ENCODE measurements around the gene DISC1. TPM values are rescaled to one million over a fixed set of nuclear protein-coding genes. Genes with fewer than 3 reads are reported as not detected.

The DISC1 gene
- total and polyA plus RNA-seq, 2 of the 13 experiments (the other 11 are each of a cell fraction or from before 2014, with no cell fraction given) = 4.2 to 4.6 TPM

DNA sequence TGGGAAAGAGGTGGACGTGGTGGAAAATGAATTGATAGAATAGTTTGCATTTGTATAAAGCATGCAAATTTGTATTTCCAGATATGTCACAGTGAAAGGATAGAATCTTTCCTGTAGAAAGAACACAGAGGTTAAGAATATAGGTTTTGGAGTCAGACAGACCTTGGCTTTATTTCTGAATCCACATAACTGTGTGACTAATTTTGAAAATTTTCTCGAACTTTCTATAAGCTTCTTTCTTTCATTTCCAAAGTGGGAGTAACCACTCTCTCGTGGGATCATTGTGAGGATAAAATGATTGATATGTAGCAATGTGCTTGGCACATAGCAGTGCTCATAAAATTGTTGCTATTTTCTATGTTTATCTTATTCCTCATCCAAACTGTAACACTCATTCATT is 108.8 kb downstream of the DISC1 start:
- no peak overlapping the region for H3K4me3 ChIP-seq (replicated peaks in 1 of 3; ENCODE audit: insufficient read depth in 1 of 3, low read depth in 2 of 3, low read length in 3 of 3)
- CTCF ChIA-PET (ENCODE audit: low intra/inter-chr PET ratio, low total read pairs) = no interaction called here

DNA sequence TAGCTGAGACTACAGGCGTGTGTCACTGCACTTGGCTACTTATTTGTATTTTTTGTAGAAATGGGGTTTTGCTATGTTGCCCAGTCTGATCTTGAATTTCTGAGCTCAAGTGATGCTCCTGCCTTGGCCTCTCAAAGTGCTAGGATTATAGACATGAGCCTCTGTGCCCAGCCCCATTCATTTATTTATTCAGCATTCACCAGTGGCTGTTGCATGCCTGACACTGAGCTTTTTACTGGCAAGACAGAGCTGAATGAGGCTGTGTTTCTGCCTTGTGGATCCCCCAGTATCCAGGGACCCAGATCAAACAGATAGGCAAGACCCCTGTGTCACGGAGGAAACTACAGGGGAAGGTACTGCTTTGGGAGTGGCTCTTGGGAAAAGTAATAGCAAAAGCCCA is 109.4 kb downstream of the DISC1 start:
- Histone ChIP-seq H3K4me1 (ENCODE audit: insufficient read depth, low read length) (no peaks in the 10 kb centered on the region), H3K4me2 (ENCODE audit: low read depth, low read length) (no peak overlapping the region), H3K36me3 (replicated peaks in 1 of 2; ENCODE audit: control insufficient read depth in 1 of 2, insufficient read depth in 2 of 2, low read length in 2 of 2) (no peaks in the 10 kb centered on the region; a peak in 1 of 5 replicates), H3K9me3 (ENCODE audit: low read length) (no peaks in the 10 kb centered on the region), H3K27ac (ENCODE audit: extremely low read length, insufficient read depth, low read length) (no peak overlapping the region), H3K27me3 (ENCODE audit: control insufficient read depth in 1 of 2, insufficient read depth in 2 of 2, low read length in 2 of 2) (no peaks in the 10 kb centered on the region), H2AFZ (ENCODE audit: low read length) (no peak overlapping the region), H3K4me3 (replicated peaks in 1 of 3; ENCODE audit: insufficient read depth in 1 of 3, low read depth in 2 of 3, low read length in 3 of 3) (no peak overlapping the region), H4K20me1 (ENCODE audit: insufficient read depth, low read length) (no peaks in the 10 kb centered on the region), H3K79me2 (ENCODE audit: insufficient read depth, low read length) (no peaks in the 10 kb centered on the region), H3K9ac (ENCODE audit: insufficient read depth, low read depth, low read length) (no peak overlapping the region)
- ChIA-PET POLR2A (no interaction called here), CTCF (ENCODE audit: low intra/inter-chr PET ratio, low total read pairs) (no interaction called here)
- no peak for ATAC-seq
- intact Hi-C loops (cut with micrococcal nuclease; ENCODE audit: unreplicated experiment) = no loop called here
- BruUV-seq (replicated peaks) = no TSS peak
- DNase-seq (ENCODE audit: low spot score) = no peak
- in situ Hi-C loops (cut with HindIII; ENCODE audit: extremely low pct_ligation_motif_present, low pct_unique_long_range_greater_than_20kb) = no loop called here
- WGBS (ENCODE audit: low lambda C conversion rate) = 100% methylated on average over 2 of the region's 2 CpGs
- FAIRE-seq = no peak
- TF ChIP-seq ZNF782 (CRISPR knock-in tag; IDR thresholded peaks at IDR 0.05; ENCODE audit: borderline replicate concordance) (no peak), ZNF350 (CRISPR knock-in tag; IDR thresholded peaks at IDR 0.05; ENCODE audit: borderline replicate concordance, low read depth) (no peak), FOXC1 (CRISPR knock-in tag; IDR thresholded peaks at IDR 0.05; ENCODE audit: borderline replicate concordance) (no peak), MEIS2 (CRISPR knock-in tag; IDR thresholded peaks at IDR 0.05) (no peak), KLF13 (CRISPR knock-in tag; IDR thresholded peaks at IDR 0.05) (no peak), ZNF432 (CRISPR knock-in tag; IDR thresholded peaks at IDR 0.05; ENCODE audit: borderline replicate concordance) (no peak), ZSCAN29 (CRISPR knock-in tag; conservative IDR thresholded peaks at IDR 0.05) (no peak), DMAP1 (CRISPR knock-in tag; IDR thresholded peaks at IDR 0.05) (no peak), ZBTB33 (CRISPR knock-in tag; IDR thresholded peaks at IDR 0.05) (no peak), ZNF670 (CRISPR knock-in tag; IDR thresholded peaks at IDR 0.05; ENCODE audit: borderline replicate concordance) (no peak), ZNF775 (CRISPR knock-in tag; IDR thresholded peaks at IDR 0.05; ENCODE audit: borderline replicate concordance) (no peak)
- TF ChIP-seq, protein P1, sequence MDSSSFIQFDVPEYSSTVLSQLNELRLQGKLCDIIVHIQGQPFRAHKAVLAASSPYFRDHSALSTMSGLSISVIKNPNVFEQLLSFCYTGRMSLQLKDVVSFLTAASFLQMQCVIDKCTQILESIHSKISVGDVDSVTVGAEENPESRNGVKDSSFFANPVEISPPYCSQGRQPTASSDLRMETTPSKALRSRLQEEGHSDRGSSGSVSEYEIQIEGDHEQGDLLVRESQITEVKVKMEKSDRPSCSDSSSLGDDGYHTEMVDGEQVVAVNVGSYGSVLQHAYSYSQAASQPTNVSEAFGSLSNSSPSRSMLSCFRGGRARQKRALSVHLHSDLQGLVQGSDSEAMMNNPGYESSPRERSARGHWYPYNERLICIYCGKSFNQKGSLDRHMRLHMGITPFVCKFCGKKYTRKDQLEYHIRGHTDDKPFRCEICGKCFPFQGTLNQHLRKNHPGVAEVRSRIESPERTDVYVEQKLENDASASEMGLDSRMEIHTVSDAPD (CRISPR knock-in tag; IDR thresholded peaks at IDR 0.05) = no peak

More for the DNA sequence above, 108.8 kb downstream of the DISC1 start:
- no peak for FAIRE-seq
- Histone ChIP-seq H3K27me3 (ENCODE audit: control insufficient read depth in 1 of 2, insufficient read depth in 2 of 2, low read length in 2 of 2) (no peaks in the 10 kb centered on the region), H3K9ac (ENCODE audit: insufficient read depth, low read depth, low read length) (no peak overlapping the region), H3K4me1 (ENCODE audit: insufficient read depth, low read length) (no peaks in the 10 kb centered on the region), H3K36me3 (replicated peaks in 1 of 2; ENCODE audit: control insufficient read depth in 1 of 2, insufficient read depth in 2 of 2, low read length in 2 of 2) (no peaks in the 10 kb centered on the region; a peak in 1 of 5 replicates), H3K4me2 (ENCODE audit: low read depth, low read length) (no peak overlapping the region), H4K20me1 (ENCODE audit: insufficient read depth, low read length) (no peaks in the 10 kb centered on the region), H3K79me2 (ENCODE audit: insufficient read depth, low read length) (no peaks in the 10 kb centered on the region), H2AFZ (ENCODE audit: low read length) (no peak overlapping the region), H3K27ac (ENCODE audit: extremely low read length, insufficient read depth, low read length) (no peak overlapping the region), H3K9me3 (ENCODE audit: low read length) (no peaks in the 10 kb centered on the region)
- in situ Hi-C loops (cut with HindIII; ENCODE audit: extremely low pct_ligation_motif_present, low pct_unique_long_range_greater_than_20kb) (no loop called here), intact Hi-C loops (cut with micrococcal nuclease; ENCODE audit: unreplicated experiment) (no loop called here)
- DNase-seq (ENCODE audit: low spot score) = no peak
- POLR2A ChIA-PET = no interaction called here
- no peak for ATAC-seq
- 80% methylated on average over 3 of the region's 3 CpGs for WGBS (ENCODE audit: low lambda C conversion rate)
- BruUV-seq (replicated peaks) = no TSS peak
- TF ChIP-seq ELF1 (CRISPR knock-in tag; IDR thresholded peaks at IDR 0.05) (no peak), SP1 (IDR thresholded peaks at IDR 0.05) (no peak), SP1 (CRISPR knock-in tag; IDR thresholded peaks at IDR 0.05) (no peak), ZSCAN25 (CRISPR knock-in tag; IDR thresholded peaks at IDR 0.05) (no peak), POLR2G (IDR thresholded peaks at IDR 0.05; ENCODE audit: low read depth, low read length) (no peak)
